Ishikawa (cell line): Measurements from ENCODE around the gene HOXC13.

Experiments used
- CEBPB ChIP-seq: IDR thresholded peaks from 2 replicates; pipeline ENCODE4 v1.6.1; 2012
- CREB1 ChIP-seq: IDR thresholded peaks from 2 replicates; pipeline ENCODE4 v1.6.1; 2012; ENCODE audit warnings: low read depth
- EGR1 ChIP-seq: IDR thresholded peaks from 2 replicates; pipeline ENCODE4 v1.6.1; 2012
- EP300 ChIP-seq: IDR thresholded peaks from 2 replicates; pipeline ENCODE4 v1.6.1; 2012; ENCODE audit warnings: borderline replicate concordance
- FOXM1 ChIP-seq: IDR thresholded peaks from 2 replicates; pipeline ENCODE4 v1.6.1; 2012; ENCODE audit warnings: low read depth, borderline replicate concordance
- NFIC ChIP-seq: IDR thresholded peaks from 2 replicates; pipeline ENCODE4 v1.6.1; 2012
- RAD21 ChIP-seq: IDR thresholded peaks from 2 replicates; pipeline ENCODE4 v1.6.1; 2012; ENCODE audit warnings: low read depth
- TAF1 ChIP-seq: IDR thresholded peaks from 2 replicates; pipeline ENCODE4 v1.6.1; 2012; ENCODE audit warnings: low read depth, mild to moderate bottlenecking
- TCF12 ChIP-seq: IDR thresholded peaks from 2 replicates; pipeline ENCODE4 v1.6.1; 2012; ENCODE audit warnings: low read depth
- TEAD4 ChIP-seq: IDR thresholded peaks from 2 replicates; pipeline ENCODE4 v1.6.1; 2012
- YY1 ChIP-seq: IDR thresholded peaks from 2 replicates; pipeline ENCODE4 v1.6.1; 2012; ENCODE audit warnings: low read depth
- ZBTB7A ChIP-seq: IDR thresholded peaks from 2 replicates; pipeline ENCODE4 v1.6.1; 2012; ENCODE audit warnings: low read depth
- TF ChIP-seq, protein P1 (sequence below): IDR thresholded peaks from 2 replicates; pipeline ENCODE4 v1.6.1; 2012
- TF ChIP-seq, protein P2 (sequence below): IDR thresholded peaks from 2 replicates; pipeline ENCODE4 v1.6.1; 2012
- TF ChIP-seq, protein P3 (sequence below): IDR thresholded peaks from 2 replicates; pipeline ENCODE4 v1.6.1; 2012; ENCODE audit warnings: low read depth, mild to moderate bottlenecking

HOXC13 gene, protein sequence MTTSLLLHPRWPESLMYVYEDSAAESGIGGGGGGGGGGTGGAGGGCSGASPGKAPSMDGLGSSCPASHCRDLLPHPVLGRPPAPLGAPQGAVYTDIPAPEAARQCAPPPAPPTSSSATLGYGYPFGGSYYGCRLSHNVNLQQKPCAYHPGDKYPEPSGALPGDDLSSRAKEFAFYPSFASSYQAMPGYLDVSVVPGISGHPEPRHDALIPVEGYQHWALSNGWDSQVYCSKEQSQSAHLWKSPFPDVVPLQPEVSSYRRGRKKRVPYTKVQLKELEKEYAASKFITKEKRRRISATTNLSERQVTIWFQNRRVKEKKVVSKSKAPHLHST

DNA sequence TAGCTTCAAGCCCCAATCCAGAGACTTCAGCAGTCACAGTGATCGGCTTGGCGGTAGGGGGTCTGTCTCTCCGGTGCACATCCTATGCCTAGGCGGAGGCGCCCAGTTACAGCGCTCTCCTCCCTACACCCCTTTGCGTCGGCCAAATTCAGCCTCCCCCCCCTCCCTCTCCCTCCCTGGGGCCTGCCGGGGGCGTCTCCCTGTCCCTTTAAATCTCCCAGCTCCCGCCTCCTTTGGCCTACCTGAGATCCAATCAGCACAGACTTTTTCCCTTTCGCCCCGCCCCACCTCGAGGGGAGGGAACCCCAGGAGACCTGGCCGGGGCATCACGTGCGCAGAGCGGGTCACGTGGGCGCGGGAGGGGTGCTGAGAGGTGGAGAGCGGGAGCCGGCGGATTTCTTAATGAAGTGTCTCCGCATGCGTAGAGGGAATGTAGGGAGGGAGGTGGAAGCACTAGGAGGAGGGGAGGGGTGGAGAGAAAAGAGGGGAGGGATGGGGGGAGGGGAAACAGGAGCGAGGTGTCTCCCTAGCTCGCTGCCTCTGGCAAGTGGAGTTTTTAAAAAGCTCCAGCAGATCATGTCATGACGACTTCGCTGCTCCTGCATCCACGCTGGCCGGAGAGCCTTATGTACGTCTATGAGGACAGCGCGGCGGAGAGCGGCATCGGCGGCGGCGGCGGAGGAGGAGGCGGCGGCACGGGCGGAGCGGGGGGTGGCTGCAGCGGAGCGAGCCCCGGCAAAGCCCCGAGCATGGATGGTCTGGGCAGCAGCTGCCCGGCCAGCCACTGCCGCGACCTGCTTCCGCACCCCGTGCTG, at the start of gene HOXC13:
TSS of gene HOXC13 (plus strand) at position 506 of the 815 bp plus-strand sequence. CDS start at position 582, 76 bp downstream.
- TF ChIP-seq, protein P1, sequence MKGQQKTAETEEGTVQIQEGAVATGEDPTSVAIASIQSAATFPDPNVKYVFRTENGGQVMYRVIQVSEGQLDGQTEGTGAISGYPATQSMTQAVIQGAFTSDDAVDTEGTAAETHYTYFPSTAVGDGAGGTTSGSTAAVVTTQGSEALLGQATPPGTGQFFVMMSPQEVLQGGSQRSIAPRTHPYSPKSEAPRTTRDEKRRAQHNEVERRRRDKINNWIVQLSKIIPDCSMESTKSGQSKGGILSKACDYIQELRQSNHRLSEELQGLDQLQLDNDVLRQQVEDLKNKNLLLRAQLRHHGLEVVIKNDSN, result peak; percentile 98
- TF ChIP-seq TEAD4 (no peak), NFIC (no peak)
- TF ChIP-seq, protein P2, sequence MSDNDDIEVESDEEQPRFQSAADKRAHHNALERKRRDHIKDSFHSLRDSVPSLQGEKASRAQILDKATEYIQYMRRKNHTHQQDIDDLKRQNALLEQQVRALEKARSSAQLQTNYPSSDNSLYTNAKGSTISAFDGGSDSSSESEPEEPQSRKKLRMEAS, result peak; percentile 63; the same call in 1 of the 2 replicates

DNA sequence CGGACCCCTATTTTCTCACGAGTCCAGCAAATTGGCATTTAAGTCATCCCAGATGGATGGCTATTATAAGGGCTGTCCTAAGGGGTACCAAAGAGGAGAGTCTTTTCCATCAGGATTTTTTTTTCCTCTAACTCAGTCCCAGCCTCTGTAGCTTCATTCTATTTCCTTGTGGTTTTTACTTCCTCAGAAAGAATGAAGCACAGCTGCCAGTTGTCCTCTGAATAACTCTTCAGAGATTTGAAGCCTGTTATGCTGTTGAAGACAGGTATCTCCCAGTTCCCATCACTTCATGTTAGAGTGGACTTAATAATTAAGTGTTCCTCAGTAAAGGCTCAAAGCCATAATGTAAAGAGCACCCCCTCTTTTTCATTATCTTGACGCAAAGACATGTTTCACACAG, 48.5 kb upstream of the HOXC13 start:
- TF ChIP-seq CREB1, result no peak
- no peak for TF ChIP-seq EP300

DNA sequence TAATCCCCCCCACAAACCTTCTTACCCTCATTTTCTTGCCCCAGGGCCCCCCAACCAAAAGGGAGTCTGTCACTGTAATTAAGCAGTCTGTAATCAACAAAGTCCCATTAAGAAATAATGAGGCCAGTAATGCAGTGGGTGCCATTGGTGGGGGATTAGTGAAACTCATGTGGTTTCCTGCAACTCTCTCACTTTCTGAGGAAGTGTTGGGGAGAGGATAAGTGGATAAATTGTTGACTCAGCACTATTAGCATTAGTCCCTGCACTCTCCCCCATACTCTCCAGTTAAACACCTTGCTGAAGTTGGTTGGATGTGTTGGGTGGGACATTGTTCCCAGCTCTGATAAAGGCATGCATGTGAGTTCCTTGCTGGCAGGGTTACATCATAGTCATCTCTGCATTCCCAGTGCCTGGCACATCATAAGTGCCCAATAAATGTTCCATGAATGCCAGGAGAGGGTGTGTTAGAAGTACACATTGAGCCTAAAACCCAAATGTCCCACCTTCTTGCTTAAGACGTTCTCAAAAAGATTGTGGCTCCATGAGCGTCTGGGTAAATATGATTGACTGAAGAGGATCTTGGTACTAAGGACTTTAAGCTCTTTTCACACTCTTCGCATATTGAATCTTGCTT, 45.8 kb upstream of the HOXC13 start:
- TF ChIP-seq TAF1 (no peak), CEBPB (no peak), TCF12 (no peak), FOXM1 (no peak), TEAD4 (no peak), RAD21 (no peak)
- TF ChIP-seq, protein P1, result no peak
- TF ChIP-seq, protein P2, result no peak

DNA sequence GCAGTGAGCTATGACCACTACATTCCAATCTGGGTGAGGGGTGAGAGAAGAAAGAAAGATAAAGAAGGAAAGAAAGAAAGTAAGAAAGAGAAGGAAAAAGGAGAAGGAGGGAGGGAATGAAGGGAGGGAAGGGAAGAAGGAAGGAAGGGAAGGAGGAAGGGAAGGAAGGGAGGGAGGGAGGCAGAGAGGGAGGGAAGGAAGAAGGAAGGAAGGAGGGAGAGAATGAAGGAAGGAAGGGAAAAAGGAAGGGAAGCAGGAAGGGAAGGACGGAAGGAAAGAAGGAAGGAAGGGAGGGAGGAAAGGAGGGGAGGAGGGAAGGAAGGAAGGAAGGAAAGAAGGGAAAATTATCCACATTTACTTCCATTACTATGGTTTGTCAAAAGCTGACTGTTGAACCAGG, 39.4 kb upstream of the HOXC13 start:
- TF ChIP-seq, protein P3, sequence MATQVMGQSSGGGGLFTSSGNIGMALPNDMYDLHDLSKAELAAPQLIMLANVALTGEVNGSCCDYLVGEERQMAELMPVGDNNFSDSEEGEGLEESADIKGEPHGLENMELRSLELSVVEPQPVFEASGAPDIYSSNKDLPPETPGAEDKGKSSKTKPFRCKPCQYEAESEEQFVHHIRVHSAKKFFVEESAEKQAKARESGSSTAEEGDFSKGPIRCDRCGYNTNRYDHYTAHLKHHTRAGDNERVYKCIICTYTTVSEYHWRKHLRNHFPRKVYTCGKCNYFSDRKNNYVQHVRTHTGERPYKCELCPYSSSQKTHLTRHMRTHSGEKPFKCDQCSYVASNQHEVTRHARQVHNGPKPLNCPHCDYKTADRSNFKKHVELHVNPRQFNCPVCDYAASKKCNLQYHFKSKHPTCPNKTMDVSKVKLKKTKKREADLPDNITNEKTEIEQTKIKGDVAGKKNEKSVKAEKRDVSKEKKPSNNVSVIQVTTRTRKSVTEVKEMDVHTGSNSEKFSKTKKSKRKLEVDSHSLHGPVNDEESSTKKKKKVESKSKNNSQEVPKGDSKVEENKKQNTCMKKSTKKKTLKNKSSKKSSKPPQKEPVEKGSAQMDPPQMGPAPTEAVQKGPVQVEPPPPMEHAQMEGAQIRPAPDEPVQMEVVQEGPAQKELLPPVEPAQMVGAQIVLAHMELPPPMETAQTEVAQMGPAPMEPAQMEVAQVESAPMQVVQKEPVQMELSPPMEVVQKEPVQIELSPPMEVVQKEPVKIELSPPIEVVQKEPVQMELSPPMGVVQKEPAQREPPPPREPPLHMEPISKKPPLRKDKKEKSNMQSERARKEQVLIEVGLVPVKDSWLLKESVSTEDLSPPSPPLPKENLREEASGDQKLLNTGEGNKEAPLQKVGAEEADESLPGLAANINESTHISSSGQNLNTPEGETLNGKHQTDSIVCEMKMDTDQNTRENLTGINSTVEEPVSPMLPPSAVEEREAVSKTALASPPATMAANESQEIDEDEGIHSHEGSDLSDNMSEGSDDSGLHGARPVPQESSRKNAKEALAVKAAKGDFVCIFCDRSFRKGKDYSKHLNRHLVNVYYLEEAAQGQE, result no peak
- TF ChIP-seq TCF12, result no peak
- TF ChIP-seq EP300, result no peak
- TF ChIP-seq TAF1, result no peak
- TF ChIP-seq ZBTB7A, result no peak
- no peak for TF ChIP-seq EGR1
- no peak for TF ChIP-seq CEBPB
- TF ChIP-seq YY1, result no peak
- TF ChIP-seq TEAD4, result no peak
- no peak for TF ChIP-seq NFIC

DNA sequence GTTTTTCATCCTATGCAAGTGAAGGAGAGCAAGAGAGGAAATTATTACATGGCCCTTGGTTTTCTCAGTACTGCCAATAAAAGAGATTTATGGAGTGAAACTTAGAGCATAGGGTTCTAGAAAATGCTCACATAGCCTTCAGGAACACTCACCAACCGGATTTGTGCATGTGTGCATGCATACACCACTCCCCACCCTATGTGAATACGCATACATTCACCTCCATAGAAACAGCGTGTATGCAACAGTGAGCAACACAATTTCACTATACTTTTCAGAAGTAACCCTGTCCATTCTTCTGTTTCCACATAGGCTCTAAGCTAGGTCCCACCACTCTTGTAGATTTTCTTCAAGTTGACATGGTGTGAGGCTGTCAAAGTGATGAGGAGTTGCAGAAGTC, 31.5 kb upstream of the HOXC13 start:
- TF ChIP-seq TCF12 (no peak), TEAD4 (no peak), YY1 (no peak), RAD21 (no peak), CREB1 (no peak), ZBTB7A (no peak), TAF1 (no peak), NFIC (no peak), EP300 (no peak), EGR1 (no peak), CEBPB (no peak), FOXM1 (no peak)
- TF ChIP-seq, protein P2, result no peak
- TF ChIP-seq, protein P3, result no peak
- TF ChIP-seq, protein P1, result no peak
